GM12801 (cell line): ENCODE data around the gene GPR135.

ENCODE experiments used
- TF ChIP-seq, protein P1 (sequence below): IDR thresholded peaks from one replicate; pipeline ENCODE4 v1.5.1; 2011; ENCODE audit warnings: control low read depth; ENCODE audit not compliant: insufficient read length; ENCODE audit errors: extremely low read depth

GPR135 gene

DNA sequence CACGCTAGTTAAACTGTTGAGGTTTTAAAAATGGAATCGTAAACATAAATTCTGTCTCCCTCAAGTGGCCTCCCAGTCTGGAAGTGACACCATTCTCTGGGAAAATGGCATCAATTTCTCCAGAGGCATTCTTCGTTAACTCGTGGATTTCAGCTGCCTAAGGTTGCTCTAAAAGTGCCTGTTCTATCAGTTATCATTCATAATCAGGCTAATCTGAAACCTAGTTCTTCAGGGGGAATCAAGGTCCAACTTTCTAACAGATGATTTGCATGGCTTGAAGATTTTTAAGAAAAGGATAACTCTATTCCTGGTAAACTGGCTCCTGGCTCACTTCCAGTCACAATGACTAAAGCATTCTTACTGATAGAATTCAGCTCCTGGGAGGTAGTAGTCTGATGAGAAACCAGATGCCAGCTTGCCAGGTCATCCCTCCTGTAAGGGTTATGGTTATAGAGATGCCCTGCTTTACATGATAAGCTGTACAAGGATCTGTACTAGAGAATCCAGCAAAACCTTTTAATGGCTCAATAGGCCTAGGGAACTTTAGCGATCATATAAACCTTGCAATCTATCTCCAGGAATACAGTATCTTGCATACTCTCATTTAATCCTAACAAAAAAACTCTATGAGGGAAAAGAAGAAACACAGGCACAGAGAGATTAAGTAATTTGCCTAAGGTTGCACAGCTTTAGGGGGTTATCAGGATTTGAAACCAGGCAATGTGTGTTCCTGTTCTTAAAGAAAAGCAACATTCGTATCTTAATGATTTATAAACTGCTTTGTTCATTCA lies 17.6 kb upstream of the GPR135 start:
- TF ChIP-seq, protein P1, sequence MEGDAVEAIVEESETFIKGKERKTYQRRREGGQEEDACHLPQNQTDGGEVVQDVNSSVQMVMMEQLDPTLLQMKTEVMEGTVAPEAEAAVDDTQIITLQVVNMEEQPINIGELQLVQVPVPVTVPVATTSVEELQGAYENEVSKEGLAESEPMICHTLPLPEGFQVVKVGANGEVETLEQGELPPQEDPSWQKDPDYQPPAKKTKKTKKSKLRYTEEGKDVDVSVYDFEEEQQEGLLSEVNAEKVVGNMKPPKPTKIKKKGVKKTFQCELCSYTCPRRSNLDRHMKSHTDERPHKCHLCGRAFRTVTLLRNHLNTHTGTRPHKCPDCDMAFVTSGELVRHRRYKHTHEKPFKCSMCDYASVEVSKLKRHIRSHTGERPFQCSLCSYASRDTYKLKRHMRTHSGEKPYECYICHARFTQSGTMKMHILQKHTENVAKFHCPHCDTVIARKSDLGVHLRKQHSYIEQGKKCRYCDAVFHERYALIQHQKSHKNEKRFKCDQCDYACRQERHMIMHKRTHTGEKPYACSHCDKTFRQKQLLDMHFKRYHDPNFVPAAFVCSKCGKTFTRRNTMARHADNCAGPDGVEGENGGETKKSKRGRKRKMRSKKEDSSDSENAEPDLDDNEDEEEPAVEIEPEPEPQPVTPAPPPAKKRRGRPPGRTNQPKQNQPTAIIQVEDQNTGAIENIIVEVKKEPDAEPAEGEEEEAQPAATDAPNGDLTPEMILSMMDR = no peak

DNA sequence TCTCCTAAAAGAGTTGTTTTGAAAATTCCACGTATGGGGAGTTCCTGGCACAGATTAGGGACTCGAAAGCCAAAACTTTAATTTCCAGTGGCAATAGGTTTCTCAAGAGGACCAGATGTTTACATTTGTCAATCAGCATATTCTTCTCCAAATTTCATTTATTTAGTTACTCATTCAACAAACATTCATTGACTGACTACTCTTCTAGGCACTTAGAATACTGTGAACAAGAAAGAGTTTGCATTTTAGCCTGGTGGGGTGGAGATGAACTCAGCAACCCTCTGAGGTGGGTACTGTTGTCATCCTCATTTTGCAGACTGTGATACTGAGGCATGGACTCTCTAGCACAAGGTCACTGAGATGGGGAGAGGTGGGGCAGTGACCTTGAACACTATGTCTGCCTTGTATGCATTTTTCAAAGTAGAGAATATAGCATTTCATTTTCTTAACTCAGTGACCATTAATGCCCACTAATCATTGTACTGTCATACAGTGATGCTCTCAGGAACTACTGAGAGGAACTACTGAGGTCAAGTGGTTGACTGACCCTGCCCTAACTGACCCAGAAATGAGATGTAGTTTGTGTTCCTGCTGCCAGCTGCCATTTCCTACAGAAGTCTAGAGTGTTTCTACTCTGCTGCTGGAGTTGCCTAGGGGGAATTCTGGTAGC lies 16.8 kb upstream of the GPR135 start:
- TF ChIP-seq, protein P1 = no peak

DNA sequence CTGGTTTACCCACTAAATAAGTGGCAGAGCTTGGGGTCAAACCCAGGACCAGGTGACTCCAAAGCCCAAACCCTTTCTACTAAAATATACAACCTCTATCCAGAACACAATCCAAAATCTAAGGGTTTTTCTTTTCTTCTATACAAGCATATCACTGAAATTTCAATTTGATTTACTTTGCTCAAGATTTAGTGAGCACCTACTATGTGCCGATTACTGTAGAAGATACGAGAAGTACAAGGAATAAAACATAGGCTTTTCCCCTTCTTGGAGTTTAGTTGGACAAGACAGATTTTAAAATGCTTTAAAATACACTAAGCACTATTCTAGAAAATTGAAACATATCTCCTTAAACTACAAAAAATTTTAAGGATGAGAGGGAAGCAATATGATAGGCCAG lies 16.2 kb upstream of the GPR135 start:
- TF ChIP-seq, protein P1 = no peak

DNA sequence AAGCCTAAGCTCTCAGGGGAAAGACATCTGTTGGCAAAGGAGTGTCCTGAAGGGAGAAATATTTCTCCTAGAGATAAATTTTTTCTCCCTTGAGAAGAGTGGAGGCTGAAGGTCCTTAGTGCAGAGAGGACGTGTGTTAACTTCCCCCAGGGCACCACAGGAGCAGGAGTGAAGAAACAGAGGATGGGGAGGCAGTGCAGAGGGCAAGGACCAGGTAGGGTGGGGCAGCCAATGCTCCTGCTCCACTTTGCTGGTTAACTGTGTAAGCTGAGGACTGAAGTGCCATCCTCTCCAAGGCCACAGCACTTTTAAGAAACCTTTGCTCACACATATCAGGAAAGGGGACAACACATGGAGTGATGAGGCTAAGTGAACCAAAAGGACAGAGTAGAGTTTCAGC lies 15.0 kb upstream of the GPR135 start:
- TF ChIP-seq, protein P1 = no peak

DNA sequence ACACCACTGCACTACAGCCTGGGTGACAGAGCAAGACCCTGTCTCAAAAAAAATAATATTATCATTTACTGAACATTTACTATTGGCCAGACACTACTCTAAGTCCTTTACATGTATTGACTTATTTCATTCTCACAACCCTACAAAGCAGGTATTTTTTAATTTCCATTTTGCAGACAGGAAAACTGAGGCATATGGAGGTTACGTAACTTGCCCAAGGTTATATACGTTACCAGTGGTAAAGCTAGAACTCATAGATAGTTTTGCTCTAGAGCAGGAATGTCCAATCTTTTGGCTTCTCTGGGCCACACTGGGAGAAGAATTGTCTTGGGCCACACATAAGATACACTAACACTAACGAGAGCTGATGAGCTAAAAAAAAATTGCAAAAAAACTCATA lies 13.4 kb upstream of the GPR135 start:
- TF ChIP-seq, protein P1 = no peak

DNA sequence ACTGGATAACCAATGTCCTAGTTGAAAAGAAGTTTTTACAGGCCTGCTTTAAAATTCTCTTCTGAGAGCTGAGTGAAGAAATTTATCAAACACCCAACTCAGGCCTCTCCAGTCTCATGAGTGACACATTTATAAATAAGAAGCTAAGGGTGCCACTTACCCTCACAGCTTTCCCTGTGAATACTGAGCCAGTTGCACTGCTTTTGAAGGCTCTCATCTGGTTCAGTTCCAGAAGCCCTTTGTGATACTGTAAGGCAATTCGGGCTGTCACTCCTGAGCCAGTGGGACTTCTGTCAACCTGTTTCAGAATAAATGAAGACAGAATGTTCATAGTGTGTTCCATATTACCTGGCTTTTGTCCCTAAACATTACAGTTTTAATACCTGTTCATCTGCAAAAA lies 10.5 kb upstream of the GPR135 start:
- TF ChIP-seq, protein P1 = no peak

DNA sequence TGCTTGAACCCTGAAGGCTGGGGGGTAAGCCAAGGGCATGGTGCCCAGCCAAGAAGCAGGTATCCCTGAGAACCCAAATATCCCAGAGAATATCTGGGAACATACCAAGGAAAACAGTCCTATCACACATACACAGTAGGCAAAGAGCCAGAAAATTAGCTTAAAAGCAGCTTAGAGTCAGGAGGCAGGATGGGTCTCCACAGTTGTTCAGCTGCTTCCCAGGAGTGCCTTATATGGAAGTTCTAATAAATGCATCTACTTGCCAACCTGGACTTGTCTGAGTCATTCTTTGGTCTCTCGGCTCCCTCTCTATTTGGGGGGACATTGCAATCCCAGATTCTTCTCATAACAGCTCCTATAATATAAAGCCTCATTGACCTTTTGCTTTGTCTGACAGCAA lies 9.0 kb upstream of the GPR135 start:
- TF ChIP-seq, protein P1 = no peak
